ENCODE measurements around the gene SOX13. TPM values are rescaled to one million over a fixed set of nuclear protein-coding genes. Genes with fewer than 3 reads are reported as not detected.
A peak's percentile ranks its signal among the peaks of the same experiment; 100 is the strongest.

The SOX13 gene
- total and polyA plus RNA-seq, 9 of the 15 experiments (the other 6 are each of a cell fraction or from before 2014, with no cell fraction given): 0.03 to 0.35 (median 0.06) TPM; not detected in 5

DNA sequence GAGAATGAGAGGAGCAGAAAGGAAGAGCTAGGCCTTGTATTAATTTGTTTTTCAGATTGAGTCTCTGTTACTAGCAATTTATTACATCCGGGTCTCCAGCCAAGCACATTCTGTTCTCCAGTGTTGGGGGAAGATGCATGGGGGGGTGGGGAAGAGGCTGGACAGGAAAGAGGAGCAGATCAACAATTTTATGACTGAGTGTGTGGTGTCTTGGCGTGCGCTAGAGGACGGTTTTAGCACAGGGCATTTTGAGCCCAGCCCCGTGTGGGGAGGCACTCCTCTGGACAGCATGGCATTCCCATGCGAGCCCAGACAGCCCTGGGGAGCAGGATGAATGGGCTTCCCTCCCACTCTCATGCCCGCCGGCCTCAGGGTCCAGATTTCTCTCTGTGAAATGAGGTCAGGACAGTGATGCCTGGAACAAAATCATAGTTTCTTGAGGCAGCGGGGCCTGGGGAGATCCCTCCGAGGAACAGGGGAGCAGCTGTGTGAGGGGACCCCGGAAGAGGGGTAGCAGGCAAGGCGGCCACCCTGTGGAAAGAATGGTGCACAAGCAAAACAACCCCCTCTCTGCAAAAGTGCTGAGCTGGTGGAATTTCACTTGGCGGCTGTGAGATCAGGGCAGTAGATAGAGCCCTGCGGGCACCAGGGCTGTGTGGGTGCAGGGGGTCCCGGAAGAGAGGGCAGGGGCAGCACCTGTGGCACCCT lies 16.3 kb downstream of the SOX13 start:
- FAIRE-seq: no peak
- intact Hi-C loops (cut with micrococcal nuclease): no loop called here
- Histone ChIP-seq H3K4me1 (replicated peaks in 1 of 2; ENCODE audit: control insufficient read depth in 2 of 2, insufficient read depth in 2 of 2, low read length in 2 of 2) (no peaks in the 10 kb centered on the region), H3K27ac (ENCODE audit: extremely low read depth, low read depth, low read length) (no peak overlapping the region), H2AFZ (ENCODE audit: low read depth, low read length) (no peak overlapping the region), H3K9me1 (ENCODE audit: control insufficient read depth, insufficient read depth, low read length) (no peaks in the 10 kb centered on the region), H3K4me3 (no peak overlapping the region), H3K9ac (ENCODE audit: insufficient read depth in 1 of 2, low read depth in 2 of 2, low read length in 2 of 2) (no peak overlapping the region), H3K27me3 (ENCODE audit: control insufficient read depth in 2 of 2, insufficient read depth in 2 of 2, low read length in 2 of 2) (peaks cover 27 to 77% of the 10 kb centered on the region in 2 experiments), H3K79me2 (ENCODE audit: control insufficient read depth, insufficient read depth, low read length) (no peaks in the 10 kb centered on the region), H3K9me3 (replicated peaks; ENCODE audit: control insufficient read depth, insufficient read depth, low read depth, low read length) (no peaks in the 10 kb centered on the region), H3K4me2 (ENCODE audit: insufficient read depth, low read length) (no peak overlapping the region), H4K20me1 (replicated peaks; ENCODE audit: control insufficient read depth, insufficient read depth, low read length) (peaks cover 3% of the 10 kb centered on the region; the same call in 1 of the 2 replicates), H3K36me3 (ENCODE audit: control insufficient read depth, insufficient read depth, low read length) (no peaks in the 10 kb centered on the region)
- no TSS peak for BruUV-seq (replicated peaks)
- TF ChIP-seq, protein P1, sequence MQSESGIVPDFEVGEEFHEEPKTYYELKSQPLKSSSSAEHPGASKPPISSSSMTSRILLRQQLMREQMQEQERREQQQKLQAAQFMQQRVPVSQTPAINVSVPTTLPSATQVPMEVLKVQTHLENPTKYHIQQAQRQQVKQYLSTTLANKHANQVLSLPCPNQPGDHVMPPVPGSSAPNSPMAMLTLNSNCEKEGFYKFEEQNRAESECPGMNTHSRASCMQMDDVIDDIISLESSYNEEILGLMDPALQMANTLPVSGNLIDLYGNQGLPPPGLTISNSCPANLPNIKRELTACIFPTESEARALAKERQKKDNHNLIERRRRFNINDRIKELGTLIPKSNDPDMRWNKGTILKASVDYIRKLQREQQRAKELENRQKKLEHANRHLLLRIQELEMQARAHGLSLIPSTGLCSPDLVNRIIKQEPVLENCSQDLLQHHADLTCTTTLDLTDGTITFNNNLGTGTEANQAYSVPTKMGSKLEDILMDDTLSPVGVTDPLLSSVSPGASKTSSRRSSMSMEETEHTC (IDR thresholded peaks at IDR 0.05): no peak
- TF ChIP-seq KAT8 (IDR thresholded peaks at IDR 0.05; ENCODE audit: low read depth): no peak
- no peak for TF ChIP-seq OTX1 (CRISPR knock-in tag; IDR thresholded peaks at IDR 0.05)
- TF ChIP-seq, protein P2, sequence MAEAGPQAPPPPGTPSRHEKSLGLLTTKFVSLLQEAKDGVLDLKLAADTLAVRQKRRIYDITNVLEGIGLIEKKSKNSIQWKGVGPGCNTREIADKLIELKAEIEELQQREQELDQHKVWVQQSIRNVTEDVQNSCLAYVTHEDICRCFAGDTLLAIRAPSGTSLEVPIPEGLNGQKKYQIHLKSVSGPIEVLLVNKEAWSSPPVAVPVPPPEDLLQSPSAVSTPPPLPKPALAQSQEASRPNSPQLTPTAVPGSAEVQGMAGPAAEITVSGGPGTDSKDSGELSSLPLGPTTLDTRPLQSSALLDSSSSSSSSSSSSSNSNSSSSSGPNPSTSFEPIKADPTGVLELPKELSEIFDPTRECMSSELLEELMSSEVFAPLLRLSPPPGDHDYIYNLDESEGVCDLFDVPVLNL (CRISPR knock-in tag; IDR thresholded peaks at IDR 0.05; ENCODE audit: low read depth): no peak
- peak; percentile 51 for TF ChIP-seq MAFF (IDR thresholded peaks at IDR 0.05; ENCODE audit: low read length)
- peak; percentile 78 for TF ChIP-seq C11orf30 (IDR thresholded peaks at IDR 0.05; ENCODE audit: low read depth)
- TF ChIP-seq NCOR1 (IDR thresholded peaks at IDR 0.05): no peak
- no peak for TF ChIP-seq CHD4 (IDR thresholded peaks at IDR 0.05; ENCODE audit: insufficient read depth, insufficient replicate concordance, low read depth, low read length, poor library complexity, severe bottlenecking)
- peak; percentile 85 for TF ChIP-seq ZNF316 (IDR thresholded peaks at IDR 0.05)
- TF ChIP-seq SREBF1 (IDR thresholded peaks at IDR 0.05; ENCODE audit: borderline replicate concordance, low read depth, low read length): no peak
- TF ChIP-seq ZNF644 (tag; IDR thresholded peaks at IDR 0.05; ENCODE audit: low read depth): no peak
- peak; percentile 75 for TF ChIP-seq MAFG (tag; conservative IDR thresholded peaks at IDR 0.05)
- peak; percentile 67 for TF ChIP-seq MAFK (IDR thresholded peaks at IDR 0.05; ENCODE audit: low read length)
- TF ChIP-seq TBL1XR1 (IDR thresholded peaks at IDR 0.05; ENCODE audit: low read length in 2 of 2): no peak
- TF ChIP-seq HDAC3 (IDR thresholded peaks at IDR 0.05; ENCODE audit: borderline replicate concordance, partially characterized antibody): no peak
- TF ChIP-seq, protein P3, sequence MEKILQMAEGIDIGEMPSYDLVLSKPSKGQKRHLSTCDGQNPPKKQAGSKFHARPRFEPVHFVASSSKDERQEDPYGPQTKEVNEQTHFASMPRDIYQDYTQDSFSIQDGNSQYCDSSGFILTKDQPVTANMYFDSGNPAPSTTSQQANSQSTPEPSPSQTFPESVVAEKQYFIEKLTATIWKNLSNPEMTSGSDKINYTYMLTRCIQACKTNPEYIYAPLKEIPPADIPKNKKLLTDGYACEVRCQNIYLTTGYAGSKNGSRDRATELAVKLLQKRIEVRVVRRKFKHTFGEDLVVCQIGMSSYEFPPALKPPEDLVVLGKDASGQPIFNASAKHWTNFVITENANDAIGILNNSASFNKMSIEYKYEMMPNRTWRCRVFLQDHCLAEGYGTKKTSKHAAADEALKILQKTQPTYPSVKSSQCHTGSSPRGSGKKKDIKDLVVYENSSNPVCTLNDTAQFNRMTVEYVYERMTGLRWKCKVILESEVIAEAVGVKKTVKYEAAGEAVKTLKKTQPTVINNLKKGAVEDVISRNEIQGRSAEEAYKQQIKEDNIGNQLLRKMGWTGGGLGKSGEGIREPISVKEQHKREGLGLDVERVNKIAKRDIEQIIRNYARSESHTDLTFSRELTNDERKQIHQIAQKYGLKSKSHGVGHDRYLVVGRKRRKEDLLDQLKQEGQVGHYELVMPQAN (IDR thresholded peaks at IDR 0.05; ENCODE audit: borderline replicate concordance): no peak
- TF ChIP-seq, protein P4, sequence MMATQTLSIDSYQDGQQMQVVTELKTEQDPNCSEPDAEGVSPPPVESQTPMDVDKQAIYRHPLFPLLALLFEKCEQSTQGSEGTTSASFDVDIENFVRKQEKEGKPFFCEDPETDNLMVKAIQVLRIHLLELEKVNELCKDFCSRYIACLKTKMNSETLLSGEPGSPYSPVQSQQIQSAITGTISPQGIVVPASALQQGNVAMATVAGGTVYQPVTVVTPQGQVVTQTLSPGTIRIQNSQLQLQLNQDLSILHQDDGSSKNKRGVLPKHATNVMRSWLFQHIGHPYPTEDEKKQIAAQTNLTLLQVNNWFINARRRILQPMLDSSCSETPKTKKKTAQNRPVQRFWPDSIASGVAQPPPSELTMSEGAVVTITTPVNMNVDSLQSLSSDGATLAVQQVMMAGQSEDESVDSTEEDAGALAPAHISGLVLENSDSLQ (IDR thresholded peaks at IDR 0.05): no peak
- no peak for TF ChIP-seq ZNF551 (CRISPR knock-in tag; IDR thresholded peaks at IDR 0.05)
- TF ChIP-seq ZNF384 (IDR thresholded peaks at IDR 0.05; ENCODE audit: low read depth, low read length): no peak
- under 1% methylated on average over 15 of the region's 15 CpGs for WGBS (ENCODE audit: insufficient coverage, low coverage, missing lambda C conversion rate)
- ChIA-PET CTCF (ENCODE audit: low intra/inter-chr PET ratio) (no interaction called here), POLR2A (no interaction called here)
- no peak for DNase-seq (ENCODE audit: extremely low read depth in 1 of 4, low spot score in 3 of 4)
- in situ Hi-C loops (cut with MboI): no loop called here
- ATAC-seq: no peak
